GM18526 (cell line): ENCODE results near the gene PRH1.

ENCODE experiments used
- POLR2A ChIP-seq: IDR thresholded peaks from 3 replicates; pipeline ENCODE4 v1.6.1; 2011; ENCODE audit not compliant: insufficient read length; ENCODE audit errors: extremely low read depth

Gene PRH1

GRCh38 chr12:10861366-10861765, 22.7 kb downstream of the PRH1 start:
- no peak for TF ChIP-seq POLR2A

DNA sequence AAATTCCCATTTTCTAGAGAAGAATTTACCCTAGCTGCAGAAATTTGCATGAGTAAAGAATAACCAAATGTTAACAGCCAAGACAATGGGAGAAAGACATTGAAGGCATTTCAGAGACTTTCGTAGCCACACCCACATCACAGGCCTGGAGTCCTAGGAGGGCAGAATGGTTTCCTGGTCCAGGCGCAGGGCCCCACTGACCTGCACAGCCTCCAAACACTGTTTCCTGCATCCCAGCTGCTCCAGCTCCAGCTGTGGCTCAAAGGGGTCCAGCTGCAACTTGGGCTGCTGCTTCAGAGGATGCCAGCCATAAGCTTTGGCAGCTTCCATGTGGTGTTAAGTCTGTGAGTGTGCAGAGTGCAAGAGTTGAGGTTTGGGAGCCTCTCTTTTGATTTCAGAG, 28.2 kb downstream of the PRH1 start:
- TF ChIP-seq POLR2A = no peak

DNA sequence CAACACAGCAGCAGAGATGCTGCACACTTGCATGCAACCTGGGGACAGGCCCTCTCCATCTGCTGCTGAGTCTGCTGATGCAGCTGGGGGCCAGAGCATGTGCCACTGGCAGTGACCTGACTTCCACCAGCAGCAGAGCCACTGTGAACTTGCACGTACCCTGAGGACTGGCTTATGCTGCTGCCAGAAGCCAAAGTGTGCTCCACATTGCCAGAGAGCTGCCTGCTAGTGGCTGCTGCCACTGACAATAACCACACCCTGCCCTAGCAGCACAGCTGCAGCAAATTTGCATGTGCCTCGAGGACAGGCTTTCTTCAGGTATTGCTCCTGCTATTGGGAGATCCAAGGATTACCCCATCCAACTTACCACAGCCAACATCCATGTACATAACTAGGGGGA, 30.3 kb downstream of the PRH1 start:
- no peak for TF ChIP-seq POLR2A

DNA sequence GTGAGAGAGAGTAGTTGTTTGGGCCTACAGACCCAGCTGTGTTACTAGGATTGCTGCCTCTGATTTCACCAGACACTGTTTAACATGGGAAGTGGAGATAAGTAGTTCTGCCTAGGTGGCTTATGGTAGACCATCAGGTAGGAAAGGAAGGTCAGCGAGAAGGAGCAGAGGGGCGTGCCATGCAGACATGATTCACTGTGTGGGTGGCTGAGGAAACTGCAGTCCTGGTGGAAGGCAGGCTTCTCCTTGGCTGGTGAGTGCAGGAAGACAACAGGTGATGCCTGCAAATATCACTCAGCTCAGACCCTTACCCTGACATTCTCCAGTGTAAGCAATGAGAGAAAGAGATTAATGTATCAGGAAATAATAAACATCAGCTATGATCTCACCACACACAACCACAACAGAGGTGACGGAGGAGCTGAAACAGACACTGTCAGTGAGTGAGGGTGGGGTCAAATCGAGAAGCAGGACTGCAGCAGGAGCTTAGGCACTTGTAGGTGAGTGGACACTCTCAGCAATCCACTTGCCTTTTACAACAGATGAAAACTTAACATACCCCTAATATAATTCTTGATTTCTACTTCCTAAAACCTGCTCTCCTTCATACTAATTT, 32.7 kb downstream of the PRH1 start:
- TF ChIP-seq POLR2A = no peak

- TF ChIP-seq POLR2A = no peak
These were observed 34.6 kb downstream of the PRH1 start, which contains the start of gene PRR4 for GRCh38 chr12:10849425-10849878. Gene PRR4 (minus strand): TSS chr12:10849475. CDS start chr12:10849437, 38 bp downstream.

GRCh38 chr12:10847744-10848143, 36.3 kb downstream of the PRH1 start:
- TF ChIP-seq POLR2A = no peak

GRCh38 chr12:10842862-10843261, 41.2 kb downstream of the PRH1 start:
- TF ChIP-seq POLR2A = no peak

DNA sequence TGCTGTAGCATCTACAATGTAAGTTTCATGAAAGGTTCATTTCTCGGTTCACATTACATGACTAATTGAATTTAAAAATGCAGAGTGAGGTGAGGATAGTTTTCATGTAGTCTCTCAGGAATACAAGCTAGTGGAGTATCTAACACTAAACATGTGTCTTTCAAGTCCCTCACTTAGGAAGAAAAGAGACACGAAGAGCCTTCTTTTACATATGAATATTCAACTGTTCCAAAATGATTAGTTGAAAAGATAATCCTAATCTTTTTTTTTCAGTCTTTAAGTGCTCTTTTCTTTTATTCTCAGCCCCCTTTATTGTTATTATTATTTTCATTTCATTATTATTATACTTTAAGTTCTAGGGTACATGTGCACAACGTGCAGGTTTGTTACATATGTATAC, 45.6 kb downstream of the PRH1 start:
- TF ChIP-seq POLR2A = no peak
